GM10847 (cell line): ENCODE results near the gene WSCD2.

ENCODE experiments used
- POLR2A ChIP-seq: IDR thresholded peaks from 2 replicates; pipeline ENCODE4 v1.6.1; 2011; ENCODE audit not compliant: insufficient read length; ENCODE audit errors: extremely low read depth

WSCD2 gene

GRCh38 chr12:108133482-108133881 lies 4.4 kb downstream of the WSCD2 start:
- TF ChIP-seq POLR2A = no peak

- no peak for TF ChIP-seq POLR2A
Observed at GRCh38 chr12:108134744-108135143, 5.7 kb downstream of the WSCD2 start.

GRCh38 chr12:108135627-108136026 lies 6.5 kb downstream of the WSCD2 start:
- TF ChIP-seq POLR2A = no peak

GRCh38 chr12:108136697-108137096 lies 7.6 kb downstream of the WSCD2 start:
- TF ChIP-seq POLR2A = no peak

- no peak for TF ChIP-seq POLR2A
Observed at GRCh38 chr12:108139454-108139853, 10.4 kb downstream of the WSCD2 start.

GRCh38 chr12:108140501-108140900 lies 11.4 kb downstream of the WSCD2 start:
- TF ChIP-seq POLR2A = no peak

GRCh38 chr12:108141600-108142130 lies 12.6 kb downstream of the WSCD2 start:
- TF ChIP-seq POLR2A = no peak

GRCh38 chr12:108143144-108143543 lies 14.1 kb downstream of the WSCD2 start:
- TF ChIP-seq POLR2A = no peak

- no peak for TF ChIP-seq POLR2A
Observed at GRCh38 chr12:108144080-108144479, 15.0 kb downstream of the WSCD2 start.

GRCh38 chr12:108145011-108145410 lies 15.9 kb downstream of the WSCD2 start:
- TF ChIP-seq POLR2A = no peak

GRCh38 chr12:108146035-108146893 lies 17.2 kb downstream of the WSCD2 start:
- TF ChIP-seq POLR2A = no peak

- TF ChIP-seq POLR2A = no peak
Observed at GRCh38 chr12:108147279-108147678, 18.2 kb downstream of the WSCD2 start.

- no peak for TF ChIP-seq POLR2A
Observed at GRCh38 chr12:108148521-108149074, 19.5 kb downstream of the WSCD2 start.

GRCh38 chr12:108150436-108150835 lies 21.3 kb downstream of the WSCD2 start:
- no peak for TF ChIP-seq POLR2A

GRCh38 chr12:108151533-108152169 lies 22.6 kb downstream of the WSCD2 start:
- no peak for TF ChIP-seq POLR2A

GRCh38 chr12:108152170-108152538 lies 23.1 kb downstream of the WSCD2 start:
- no peak for TF ChIP-seq POLR2A
